ENCODE data around the gene F10. TPM values are rescaled to one million over a fixed set of nuclear protein-coding genes. Genes with fewer than 3 reads are reported as not detected.

The F10 gene
- total RNA-seq, 1 donor from 2014 or later = 0.23 TPM

- TF ChIP-seq CTCF (IDR thresholded peaks at IDR 0.05; ENCODE audit: unreplicated experiment) = no peak
- Mint-ChIP-seq H3K27ac (ENCODE audit: unreplicated experiment) (no peak overlapping the region), H3K4me3 (ENCODE audit: unreplicated experiment) (no peak overlapping the region), H3K27me3 (ENCODE audit: unreplicated experiment) (no peaks in the 10 kb centered on the region), H3K9me3 (ENCODE audit: unreplicated experiment) (no peaks in the 10 kb centered on the region), H3K36me3 (ENCODE audit: low read depth, unreplicated experiment) (no peaks in the 10 kb centered on the region), H3K4me1 (ENCODE audit: unreplicated experiment) (no peaks in the 10 kb centered on the region)
- no peak for DNase-seq (ENCODE audit: low spot score)
These were observed 15.2 kb downstream of the F10 start for GRCh38 chr13:113137691-113138298.

- Mint-ChIP-seq H3K27ac (ENCODE audit: unreplicated experiment) (no peak overlapping the region), H3K4me3 (ENCODE audit: unreplicated experiment) (no peak overlapping the region), H3K36me3 (ENCODE audit: low read depth, unreplicated experiment) (no peaks in the 10 kb centered on the region), H3K27me3 (ENCODE audit: unreplicated experiment) (no peaks in the 10 kb centered on the region), H3K9me3 (ENCODE audit: unreplicated experiment) (no peaks in the 10 kb centered on the region), H3K4me1 (ENCODE audit: unreplicated experiment) (no peaks in the 10 kb centered on the region)
- no peak for DNase-seq (ENCODE audit: low spot score)
- no peak for TF ChIP-seq CTCF (IDR thresholded peaks at IDR 0.05; ENCODE audit: unreplicated experiment)
These were observed 16.4 kb downstream of the F10 start for GRCh38 chr13:113138792-113139551.

GRCh38 chr13:113139577-113139976 lies 17.0 kb downstream of the F10 start:
- H3K9me3 Mint-ChIP-seq (ENCODE audit: unreplicated experiment) = no peaks in the 10 kb centered on the region
- H3K27ac Mint-ChIP-seq (ENCODE audit: unreplicated experiment) = no peak overlapping the region
- no peak for DNase-seq (ENCODE audit: low spot score)
- TF ChIP-seq CTCF (IDR thresholded peaks at IDR 0.05; ENCODE audit: unreplicated experiment) = no peak
- no peak overlapping the region for H3K4me3 Mint-ChIP-seq (ENCODE audit: unreplicated experiment)
- H3K36me3 Mint-ChIP-seq (ENCODE audit: low read depth, unreplicated experiment) = no peaks in the 10 kb centered on the region
- H3K4me1 Mint-ChIP-seq (ENCODE audit: unreplicated experiment) = no peaks in the 10 kb centered on the region
- no peaks in the 10 kb centered on the region for H3K27me3 Mint-ChIP-seq (ENCODE audit: unreplicated experiment)

- Mint-ChIP-seq H3K4me3 (ENCODE audit: unreplicated experiment) (no peak overlapping the region), H3K27ac (ENCODE audit: unreplicated experiment) (no peak overlapping the region), H3K4me1 (ENCODE audit: unreplicated experiment) (no peaks in the 10 kb centered on the region), H3K36me3 (ENCODE audit: low read depth, unreplicated experiment) (no peaks in the 10 kb centered on the region), H3K9me3 (ENCODE audit: unreplicated experiment) (no peaks in the 10 kb centered on the region), H3K27me3 (ENCODE audit: unreplicated experiment) (peaks cover 2% of the 10 kb centered on the region)
- no peak for TF ChIP-seq CTCF (IDR thresholded peaks at IDR 0.05; ENCODE audit: unreplicated experiment)
- no peak for DNase-seq (ENCODE audit: low spot score)
These were observed 18.3 kb downstream of the F10 start for GRCh38 chr13:113140677-113141600.
